NK-92 (cell line): ENCODE results near the gene AGPS.
"Not testable (repeated sequence)": the region's sequence is repeated elsewhere in the genome, so short reads cannot be mapped to it uniquely, and the experiment has no call there.

Source experiments
- DNase-seq: peaks from one replicate; lab custom pipeline; 2025; ENCODE audit not compliant: unreplicated experiment; lab: John Stamatoyannopoulos, UW

The AGPS gene

DNA sequence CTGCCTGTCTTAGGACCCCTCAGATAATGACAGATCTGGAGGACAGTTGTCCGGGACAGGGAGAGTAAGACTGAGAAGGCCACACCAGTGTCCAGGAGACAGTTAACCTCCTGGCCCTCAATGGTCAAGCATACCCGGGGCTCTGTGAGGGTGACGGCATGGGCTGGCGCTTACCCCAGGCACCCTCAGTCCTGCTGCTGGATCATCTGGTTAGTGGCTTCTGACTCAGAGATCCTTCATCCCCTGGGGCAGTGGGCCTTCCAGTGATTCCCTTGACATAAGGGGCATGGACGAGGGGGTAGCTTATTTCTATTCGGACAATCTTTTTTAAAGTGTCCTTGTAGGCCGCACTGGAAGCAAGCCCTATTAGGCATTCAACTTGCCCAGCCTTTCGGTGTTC is 18.1 kb downstream of the AGPS start:
- DNase-seq: not testable (repeated sequence)

GRCh38 chr2:177413703-177414102 is 21.1 kb downstream of the AGPS start:
- no peak for DNase-seq

DNA sequence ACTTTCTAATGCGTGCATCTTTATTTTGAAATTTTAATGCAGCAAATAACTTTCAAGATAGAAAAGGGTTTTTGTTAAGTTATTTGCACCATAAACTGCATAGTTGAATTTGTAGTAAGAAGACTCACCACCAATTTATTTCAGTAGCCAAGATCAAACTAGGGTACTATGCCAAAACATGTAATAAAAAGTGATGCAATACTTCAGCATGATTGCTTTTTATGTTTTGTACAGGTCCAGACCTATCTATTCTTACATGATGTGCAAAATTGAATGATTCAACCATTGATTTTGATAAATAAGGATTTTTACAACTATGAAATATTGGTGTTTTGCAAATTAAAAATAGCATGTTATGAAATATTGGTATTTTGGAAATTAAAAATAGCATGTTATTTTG is 26.7 kb downstream of the AGPS start:
- DNase-seq: no peak

DNA sequence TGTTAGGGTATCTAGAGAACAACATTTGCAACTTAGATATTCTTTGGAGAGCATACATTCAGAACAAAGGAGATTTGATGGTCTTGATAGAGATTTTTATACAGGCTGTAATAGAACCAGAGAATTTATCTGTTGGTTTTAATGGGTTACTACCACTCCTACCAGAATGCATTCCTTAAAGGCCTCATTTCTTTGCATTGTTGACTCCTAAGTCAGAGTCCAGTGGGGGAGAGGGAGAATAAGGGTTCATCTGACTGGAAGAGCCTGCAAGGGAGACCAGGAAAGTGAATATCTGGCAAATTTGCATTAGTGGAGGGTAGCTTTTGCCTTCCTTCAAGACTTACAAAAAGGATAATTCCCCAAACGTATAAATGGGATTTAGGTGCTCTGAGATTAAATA is 29.7 kb downstream of the AGPS start:
- no peak for DNase-seq

DNA sequence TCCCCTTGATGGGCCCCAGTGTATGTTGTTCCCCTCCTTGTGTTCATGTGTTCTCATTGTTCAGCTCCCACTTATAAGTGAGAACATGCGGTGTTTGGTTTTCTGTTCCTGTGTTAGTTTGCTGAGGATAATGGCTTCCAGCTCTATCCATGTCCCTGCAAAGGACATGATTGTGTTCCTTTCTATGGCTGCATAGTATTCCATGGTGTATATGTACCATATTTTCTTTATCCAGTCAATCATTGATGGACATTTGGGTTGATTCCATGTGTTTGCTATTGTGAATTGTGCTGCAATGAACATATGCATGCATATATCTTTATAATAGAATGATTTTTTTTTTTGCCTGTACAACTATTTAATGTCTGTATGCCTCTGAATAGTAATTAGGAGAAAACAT is 31.5 kb downstream of the AGPS start:
- DNase-seq: not testable (repeated sequence)

GRCh38 chr2:177424620-177425019 is 32.0 kb downstream of the AGPS start:
- DNase-seq: not testable (repeated sequence)

DNA sequence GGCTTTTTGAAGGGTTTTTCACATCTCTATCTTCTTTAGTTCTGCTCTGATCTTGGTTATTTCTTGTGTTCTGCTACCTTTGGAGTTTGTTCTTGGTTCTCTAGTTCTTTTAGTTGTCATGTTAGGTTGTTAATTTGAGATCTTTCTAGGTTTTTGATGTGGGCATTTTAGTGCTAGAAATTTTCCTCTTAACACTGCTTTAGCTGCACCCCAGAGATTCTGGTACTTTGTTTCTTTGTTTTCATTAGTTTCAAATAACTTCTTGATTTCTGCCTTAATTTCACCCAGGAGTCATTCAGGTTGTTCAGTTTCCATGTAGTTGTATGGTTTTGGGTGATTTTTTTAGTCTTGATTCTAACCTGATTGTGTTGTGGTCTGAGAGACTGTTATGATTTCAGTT is 34.7 kb downstream of the AGPS start:
- no peak for DNase-seq

GRCh38 chr2:177427936-177428335 is 35.4 kb downstream of the AGPS start:
- DNase-seq: not testable (repeated sequence)

DNA sequence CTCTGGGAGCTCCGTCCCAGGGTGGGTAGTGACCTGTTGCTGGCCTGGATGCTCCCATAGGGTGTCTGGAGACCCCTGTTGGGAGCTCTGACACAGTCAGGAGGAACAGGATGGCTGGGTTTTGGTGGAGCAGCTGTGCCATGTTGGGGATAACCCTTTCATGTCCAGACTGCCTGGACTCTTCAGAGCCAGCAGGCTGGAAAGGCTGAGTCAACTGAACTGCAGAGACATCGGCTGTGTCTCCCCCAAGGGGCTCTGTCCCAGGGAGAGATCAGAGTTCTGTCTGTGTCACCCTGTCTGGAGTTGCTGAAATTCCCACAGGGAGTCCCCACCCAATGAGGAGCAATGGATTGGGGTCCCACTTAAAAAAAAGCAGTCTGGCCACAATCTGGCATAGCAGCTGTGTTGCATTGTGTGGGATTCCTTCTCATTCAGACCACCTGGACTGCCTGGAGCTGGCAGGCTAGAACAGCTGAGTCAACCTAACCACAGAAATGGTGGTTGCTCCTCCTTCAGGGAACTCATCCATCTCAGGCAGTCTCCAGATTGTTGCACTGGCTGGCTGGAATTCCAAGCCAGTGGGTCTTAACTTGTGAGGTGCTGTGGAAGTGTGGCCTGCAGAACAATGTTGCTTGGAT is 37.2 kb downstream of the AGPS start:
- DNase-seq: no peak

- DNase-seq: no peak
Observed at GRCh38 chr2:177430411-177430810, 37.8 kb downstream of the AGPS start.

- not testable (repeated sequence) for DNase-seq
Observed at GRCh38 chr2:177431111-177431725, 38.6 kb downstream of the AGPS start.

GRCh38 chr2:177432703-177433102 is 40.1 kb downstream of the AGPS start:
- DNase-seq: no peak

DNA sequence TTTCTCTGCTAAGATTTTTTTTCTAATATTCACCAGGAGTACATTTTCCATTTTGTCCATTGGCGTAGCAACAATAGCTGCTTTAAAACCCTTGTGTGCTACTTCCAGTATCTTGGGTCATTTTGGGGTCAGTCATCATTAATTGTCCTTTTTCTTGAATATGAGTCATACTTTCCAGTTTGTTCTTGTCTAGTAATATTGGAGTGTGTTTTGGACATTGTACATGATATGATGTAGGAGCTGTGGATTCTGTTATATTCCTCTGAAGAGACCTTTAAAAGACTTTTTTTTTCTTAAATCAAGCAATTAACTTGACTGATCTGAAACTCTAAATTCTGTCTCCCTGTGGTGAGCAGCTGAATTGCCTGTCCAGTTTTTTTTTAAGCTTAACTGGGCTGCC is 40.8 kb downstream of the AGPS start:
- DNase-seq: no peak

DNA sequence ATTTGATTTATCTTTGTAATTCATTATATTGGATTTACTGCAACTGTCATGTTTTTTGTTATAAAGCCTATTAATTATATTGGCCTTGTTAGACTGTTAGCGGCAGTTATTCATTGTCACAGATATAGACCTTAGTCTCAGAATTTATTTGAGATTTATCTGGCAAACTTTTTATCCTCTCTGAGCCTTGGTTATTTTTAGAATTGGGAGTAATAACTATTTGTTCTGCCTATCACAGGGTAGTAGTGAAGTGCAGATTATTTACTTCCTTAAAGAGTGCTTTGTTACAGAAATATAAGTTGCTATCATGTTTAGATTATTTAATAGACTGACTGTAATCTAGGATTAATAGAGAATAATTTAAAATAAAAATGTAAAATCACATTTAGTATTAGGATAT is 41.9 kb downstream of the AGPS start:
- DNase-seq: no peak

- no peak for DNase-seq
Observed at GRCh38 chr2:177445200-177445599, 52.6 kb downstream of the AGPS start.

DNA sequence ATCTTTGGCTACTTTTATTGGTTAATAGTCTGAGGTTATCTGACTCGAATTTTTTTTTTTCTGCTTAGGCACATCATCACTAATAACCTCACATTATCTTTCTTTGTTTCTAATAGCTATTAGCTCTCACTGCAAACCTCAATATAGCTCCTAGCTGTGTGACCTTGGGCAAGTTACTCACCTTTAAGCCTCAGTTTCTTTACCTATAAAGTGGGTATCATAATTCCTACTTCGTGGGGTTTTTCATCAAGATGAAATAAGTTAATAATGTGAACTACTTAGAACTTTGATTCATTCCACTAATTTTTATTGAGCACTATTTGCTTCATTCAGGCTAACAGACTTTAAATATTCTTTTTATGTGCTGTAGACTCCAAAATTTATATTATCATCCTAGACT is 55.5 kb downstream of the AGPS start:
- DNase-seq: no peak

- no peak for DNase-seq
Observed at GRCh38 chr2:177449159-177449558, 56.6 kb downstream of the AGPS start.

GRCh38 chr2:177455187-177455586 is 62.6 kb downstream of the AGPS start:
- no peak for DNase-seq

GRCh38 chr2:177459756-177460155 is 67.2 kb downstream of the AGPS start:
- DNase-seq: not testable (repeated sequence)

GRCh38 chr2:177460973-177461585 is 68.5 kb downstream of the AGPS start:
- DNase-seq: no peak

DNA sequence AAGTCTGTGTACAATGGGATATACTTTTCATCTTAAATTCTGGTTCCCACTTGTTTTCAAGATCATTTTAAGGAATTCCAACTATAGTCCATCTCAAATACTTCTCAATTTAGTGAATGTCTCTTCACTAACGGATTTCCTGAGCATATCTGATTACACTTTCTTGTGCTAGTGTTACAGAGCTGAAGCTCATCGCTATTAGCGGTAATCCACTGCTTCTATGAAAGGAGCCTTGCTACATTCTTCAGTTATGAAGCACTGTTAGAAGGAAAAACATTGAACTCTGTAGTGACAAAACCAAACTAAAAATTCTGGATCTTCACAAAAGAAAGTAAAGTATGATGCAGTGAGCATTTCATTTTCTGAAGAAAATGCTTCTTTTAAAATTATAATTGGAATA is 72.0 kb downstream of the AGPS start:
- DNase-seq: no peak

GRCh38 chr2:177465400-177466138 is 73.0 kb downstream of the AGPS start:
- no peak for DNase-seq
